CD8-positive, alpha-beta memory T cell (primary cell): Measurements from ENCODE around the gene HSPA1A. TPM values are rescaled to one million over a fixed set of nuclear protein-coding genes. Genes with fewer than 3 reads are reported as not detected.
"Not testable (repeated sequence)": the region's sequence is repeated elsewhere in the genome, so short reads cannot be mapped to it uniquely, and the experiment has no call there.

Source experiments
- CTCF ChIA-PET: fragments of 350-600 bp; sonication (Branson Sonifier 250); formaldehyde crosslinking; loops from one replicate; lab custom pipeline; 2021; ENCODE audit warnings: antibody characterized with exemption; lab: Charles Lee
- POLR2A ChIA-PET: fragments of 350-600 bp; sonication (Branson Sonifier 250); formaldehyde crosslinking; loops from one replicate; lab custom pipeline; 2021; ENCODE audit warnings: antibody characterized with exemption; lab: Charles Lee
- DNase-seq, 5 donors: peaks; one replicate each; pipeline versions ENCODE4 v3.0.0 to v3.0.0-alpha.2; 2020 to 2022; ENCODE audit warnings: mixed read lengths in 1 of 5
- H3K27ac ChIP-seq: one replicate; pipeline ENCODE4 v1.7.0; 2013; ENCODE audit warnings: low read depth, mild to moderate bottlenecking, low read length, moderate library complexity
- H3K27me3 ChIP-seq: 2 replicates; pipeline ENCODE4 v1.7.0; 2013; ENCODE audit warnings: low read length, mild to moderate bottlenecking; ENCODE audit not compliant: insufficient read depth, poor library complexity, severe bottlenecking
- H3K36me3 ChIP-seq: 2 replicates; pipeline ENCODE4 v1.7.0; 2013; ENCODE audit warnings: mild to moderate bottlenecking, low read length, moderate library complexity; ENCODE audit not compliant: insufficient read depth
- H3K4me1 ChIP-seq: 2 replicates; pipeline ENCODE4 v1.7.0; 2013; ENCODE audit warnings: mild to moderate bottlenecking, low read length, moderate library complexity; ENCODE audit not compliant: insufficient read depth
- H3K4me3 ChIP-seq: 2 replicates; pipeline ENCODE4 v1.7.0; 2013; ENCODE audit warnings: mild to moderate bottlenecking, low read length
- H3K9me3 ChIP-seq: 2 replicates; pipeline ENCODE4 v1.7.0; 2013; ENCODE audit warnings: mild to moderate bottlenecking, low read length
- H3K27ac Mint-ChIP-seq, 8 donors: one replicate each; pipeline ENCODE4 v1.8.0; 2020 to 2021; ENCODE audit warnings: mixed read lengths in 8 of 8, mild to moderate bottlenecking in 6 of 8, inconsistent platforms in 3 of 8, moderate library complexity in 3 of 8
- H3K27me3 Mint-ChIP-seq, 2 donors: one replicate each; pipeline ENCODE4 v1.8.0; 2020 to 2021; ENCODE audit warnings: mixed read lengths in 2 of 2, mild to moderate bottlenecking in 1 of 2, moderate library complexity in 1 of 2
- H3K36me3 Mint-ChIP-seq, 3 donors: one replicate each; pipeline ENCODE4 v1.8.0; 2020 to 2021; ENCODE audit warnings: mixed read lengths in 3 of 3, inconsistent platforms in 1 of 3, mild to moderate bottlenecking in 1 of 3
- H3K4me1 Mint-ChIP-seq, 3 donors: one replicate each; pipeline ENCODE4 v1.8.0; 2020 to 2021; ENCODE audit warnings: mixed read lengths in 3 of 3, inconsistent platforms in 1 of 3, mild to moderate bottlenecking in 1 of 3
- H3K4me3 Mint-ChIP-seq, 7 donors: one replicate each; pipeline ENCODE4 v1.8.0; 2020 to 2021; ENCODE audit warnings: mixed read lengths in 7 of 7, mild to moderate bottlenecking in 6 of 7, moderate library complexity in 4 of 7, inconsistent platforms in 2 of 7
- H3K9me3 Mint-ChIP-seq, 5 donors: one replicate each; pipeline ENCODE4 v1.8.0; 2020 to 2022; ENCODE audit warnings: mixed read lengths in 5 of 5, mild to moderate bottlenecking in 3 of 5, moderate library complexity in 2 of 5, inconsistent platforms in 1 of 5
- polyA plus RNA-seq: library from polyadenylated mRNA; unstranded; fragments of 300-500 nt; fragmentation: Illumina TruSeq; gene quantifications from one replicate; pipeline ENCODE4 v1.2.3, GENCODE V29; 2021
- total RNA-seq, 2 experiments: library from RNA; stranded (reverse); gene quantifications; one replicate each; pipeline ENCODE4 v1.2.3, GENCODE V29; 2021

Gene HSPA1A
- total and polyA plus RNA-seq, 3 experiments from 2014 or later = 34.1 to 70.1 (median 64.8) TPM

DNA sequence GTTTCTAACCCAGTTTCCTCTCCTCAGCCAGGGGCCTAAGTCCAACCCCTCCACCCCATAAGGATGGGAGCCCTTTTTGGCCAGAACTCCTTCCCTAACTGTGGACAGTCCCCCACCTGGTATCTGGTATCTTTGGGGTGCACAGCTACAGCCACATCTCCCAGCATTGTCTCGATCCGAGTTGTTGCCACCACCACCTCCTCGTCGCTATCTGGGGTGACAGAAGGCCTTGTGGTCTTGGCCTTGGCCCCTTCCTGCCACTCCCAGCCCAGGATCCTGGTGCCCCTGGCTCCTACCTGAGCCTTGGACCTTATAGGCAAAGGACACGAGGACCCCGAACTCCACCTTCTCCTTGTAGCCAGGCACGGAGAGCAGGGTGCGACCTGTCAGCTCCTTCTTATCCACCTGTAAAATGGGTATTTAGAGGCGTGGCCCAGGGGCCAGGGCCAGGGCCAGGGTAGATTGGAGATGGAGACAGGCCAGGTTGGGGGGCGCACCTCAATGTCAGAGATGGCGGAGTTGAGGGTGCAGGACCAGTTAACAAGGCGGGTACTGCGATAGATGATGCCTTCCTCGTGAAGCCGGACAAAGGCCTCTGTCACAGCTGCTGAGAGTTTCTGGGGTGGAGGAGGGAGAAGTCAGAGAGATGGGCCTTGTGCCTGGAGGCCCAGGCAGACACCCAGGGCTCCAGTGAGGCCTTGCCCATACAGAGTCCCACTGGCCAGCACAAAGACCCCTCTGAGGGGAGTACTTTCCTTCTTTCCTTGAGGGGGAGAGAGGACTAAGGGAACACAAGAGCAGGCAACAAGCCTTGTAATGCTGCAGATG lies 31.0 kb upstream of the HSPA1A start:
- H3K27me3 ChIP-seq = no peaks in the 10 kb centered on the region
- H3K4me3 Mint-ChIP-seq = no peak overlapping the region
- H3K27ac Mint-ChIP-seq = peak overlapping the region in 3 of 8 donors; percentile 37 to 90 (median 38)
- peaks cover 27% of the 10 kb centered on the region for H3K36me3 ChIP-seq
- ChIA-PET CTCF (interaction anchor here (0.9 to 1.5 kb wide), 4 partner anchors 11 to 54 kb away, joined by 3 to 5 read pairs (median 3); partner anchors contain the start of gene LSM2), POLR2A (no interaction called here)
- H3K4me1 ChIP-seq = no peaks in the 10 kb centered on the region
- H3K4me1 Mint-ChIP-seq = no peaks in the 10 kb centered on the region
- H3K9me3 ChIP-seq = no peaks in the 10 kb centered on the region
- no peak overlapping the region for H3K27ac ChIP-seq
- no peaks in the 10 kb centered on the region for H3K9me3 Mint-ChIP-seq
- no peak for DNase-seq
- no peaks in the 10 kb centered on the region for H3K27me3 Mint-ChIP-seq
- H3K4me3 ChIP-seq = no peak overlapping the region
- peaks cover 4 to 58% (median 5%) of the 10 kb centered on the region in 3 donors for H3K36me3 Mint-ChIP-seq

DNA sequence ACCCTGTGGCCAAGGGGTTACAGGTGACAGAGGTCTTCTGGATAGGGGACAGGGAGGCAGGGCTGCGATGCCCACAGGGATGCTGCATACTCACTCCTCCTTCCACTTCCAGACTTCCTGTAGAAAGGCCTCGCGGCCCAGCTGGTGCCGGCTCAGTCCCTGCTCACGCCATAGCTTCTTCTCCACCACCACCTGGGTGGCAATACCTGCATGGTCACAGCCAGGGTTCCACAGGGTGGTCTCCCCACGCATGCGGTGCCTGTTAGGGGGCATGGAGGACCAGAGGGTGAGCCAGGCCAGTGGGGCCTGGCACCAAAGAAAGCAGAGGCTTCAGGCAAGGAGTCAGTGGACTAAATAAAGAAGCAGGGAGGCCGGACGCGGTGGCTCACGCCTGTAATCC lies 29.9 kb upstream of the HSPA1A start:
- Histone ChIP-seq H3K4me3 (no peak overlapping the region), H3K27ac (no peak overlapping the region), H3K4me1 (no peaks in the 10 kb centered on the region), H3K27me3 (no peaks in the 10 kb centered on the region), H3K9me3 (no peaks in the 10 kb centered on the region), H3K36me3 (peaks cover 27% of the 10 kb centered on the region)
- Mint-ChIP-seq H3K27me3 (no peaks in the 10 kb centered on the region), H3K36me3 (peaks cover 5 to 52% (median 5%) of the 10 kb centered on the region in 3 donors), H3K4me3 (no peak overlapping the region), H3K9me3 (no peaks in the 10 kb centered on the region), H3K4me1 (peaks cover 0 to 2% (median under 1%) of the 10 kb centered on the region in 3 donors), H3K27ac (no peak overlapping the region)
- POLR2A ChIA-PET = no interaction called here
- CTCF ChIA-PET = interaction anchor here (0.9 to 1.2 kb wide), 3 partner anchors 10 to 21 kb away, joined by 3 to 5 read pairs (median 3); partner anchors contain the start of gene LSM2
- no peak for DNase-seq

DNA sequence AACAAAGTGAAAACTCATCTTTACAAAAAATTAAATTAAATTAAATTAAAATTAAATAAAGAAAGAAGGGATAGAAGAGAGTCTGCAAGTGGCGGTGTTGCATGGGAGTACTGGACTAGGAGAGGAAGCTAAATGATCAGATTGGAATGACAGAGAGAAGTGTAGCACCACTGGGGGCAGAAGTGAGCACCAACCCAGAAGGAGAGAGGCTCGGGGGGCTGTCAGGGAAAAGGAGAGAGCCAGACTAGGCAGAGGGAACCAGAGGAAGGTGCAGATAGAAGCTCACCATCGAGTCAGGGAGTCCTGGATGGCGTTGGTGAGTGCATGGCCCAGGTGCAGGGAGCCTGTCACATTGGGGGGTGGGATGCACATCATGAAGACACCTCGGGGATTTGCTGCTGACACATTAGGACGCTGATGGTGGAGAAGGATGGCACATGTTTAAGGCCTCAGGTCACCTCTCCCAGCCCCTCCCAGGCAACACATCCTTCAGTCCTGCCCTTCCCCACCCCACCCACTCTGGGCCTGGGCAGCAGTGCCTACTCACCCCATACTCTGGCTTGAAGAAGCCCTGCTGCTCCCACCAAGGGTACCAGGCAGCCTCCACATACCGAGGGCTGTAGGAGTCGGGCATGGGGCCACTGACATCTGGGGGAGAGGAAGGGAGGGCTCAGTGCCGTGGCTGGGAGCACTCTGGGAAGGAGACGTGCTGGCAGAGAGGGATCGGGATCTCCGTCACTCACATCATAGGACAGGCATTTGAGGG lies 23.8 kb upstream of the HSPA1A start:
- POLR2A ChIA-PET = interaction anchor here (0.6 kb wide), 2 partner anchors 58 to 67 kb away, joined by 3 to 4 read pairs; no protein-coding TSS in a partner anchor
- Histone ChIP-seq H3K4me3 (no peak overlapping the region), H3K4me1 (peaks cover 27% of the 10 kb centered on the region), H3K27ac (no peak overlapping the region), H3K27me3 (no peaks in the 10 kb centered on the region), H3K36me3 (peaks cover 4% of the 10 kb centered on the region), H3K9me3 (no peaks in the 10 kb centered on the region)
- peak overlapping the region in 1 of 7 donors; percentile 65 for H3K4me3 Mint-ChIP-seq
- peak in 1 of 5 donors; percentile 28 for DNase-seq
- H3K4me1 Mint-ChIP-seq = peaks cover 25 to 39% (median 28%) of the 10 kb centered on the region in 3 donors
- CTCF ChIA-PET = interaction anchor here (0.6 to 2.5 kb wide), 9 partner anchors 9 to 61 kb away, joined by 3 to 7 read pairs (median 4); partner anchors contain the start of genes HSPA1B, LSM2 and VWA7
- H3K9me3 Mint-ChIP-seq = no peaks in the 10 kb centered on the region
- peaks cover 3 to 38% (median 5%) of the 10 kb centered on the region in 3 donors for H3K36me3 Mint-ChIP-seq
- H3K27me3 Mint-ChIP-seq = no peaks in the 10 kb centered on the region
- peak overlapping the region in 7 of 8 donors; percentile 49 to 78 (median 64) for H3K27ac Mint-ChIP-seq

DNA sequence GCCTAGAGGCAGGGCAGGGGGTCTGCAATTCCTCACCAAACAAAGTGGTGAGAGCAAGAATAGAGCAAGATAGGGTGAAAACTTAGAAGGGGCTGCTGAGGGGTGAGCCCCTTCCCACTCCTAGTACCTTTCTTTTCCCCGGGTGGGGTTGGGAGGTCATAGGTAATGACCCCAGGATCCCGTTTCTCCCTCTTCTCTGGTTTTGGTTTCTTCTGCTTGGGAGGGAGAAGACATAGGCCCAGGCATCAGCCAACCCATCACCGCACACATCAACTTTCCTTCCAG lies 23.3 kb upstream of the HSPA1A start:
- no peak overlapping the region for H3K4me3 ChIP-seq
- H3K27ac ChIP-seq = no peak overlapping the region
- H3K4me1 ChIP-seq = peaks cover 32% of the 10 kb centered on the region
- Mint-ChIP-seq H3K4me3 (peak overlapping the region in 1 of 7 donors; percentile 60), H3K27ac (peak overlapping the region in 1 of 8 donors; percentile 63), H3K4me1 (peaks cover 28 to 44% (median 31%) of the 10 kb centered on the region in 3 donors), H3K9me3 (no peaks in the 10 kb centered on the region), H3K27me3 (no peaks in the 10 kb centered on the region), H3K36me3 (peaks cover 3 to 37% (median 5%) of the 10 kb centered on the region in 3 donors)
- no peak for DNase-seq
- CTCF ChIA-PET = interaction anchor here (1.2 to 2.1 kb wide), 4 partner anchors 13 to 54 kb away, joined by 3 to 5 read pairs (median 4); partner anchors contain the start of genes LSM2 and VWA7
- H3K9me3 ChIP-seq = no peaks in the 10 kb centered on the region
- H3K27me3 ChIP-seq = no peaks in the 10 kb centered on the region
- peaks cover 4% of the 10 kb centered on the region for H3K36me3 ChIP-seq
- POLR2A ChIA-PET = interaction anchor here (0.6 kb wide), 1 partner anchor 68 kb away, joined by 4 read pairs; no protein-coding TSS in a partner anchor

DNA sequence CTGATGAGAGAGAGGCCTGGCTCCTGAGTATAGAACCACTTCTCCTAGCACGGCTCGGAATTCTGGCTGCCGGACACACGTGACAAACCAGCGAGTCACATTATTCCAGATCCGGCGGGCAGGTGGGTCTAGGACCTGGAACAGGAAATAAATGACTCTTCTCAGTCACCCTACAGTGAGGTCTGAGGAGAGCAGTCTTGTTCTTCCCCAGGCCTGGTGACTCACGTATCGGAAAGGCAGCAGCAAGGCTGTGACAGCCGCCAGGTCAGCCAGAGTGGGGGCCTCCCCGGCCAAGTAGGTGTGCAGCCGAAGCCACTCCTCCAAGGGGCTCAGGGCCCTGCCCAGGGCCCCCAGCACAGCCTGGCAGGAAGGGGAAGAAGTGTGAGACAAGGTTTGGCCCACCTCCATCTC lies 22.6 kb upstream of the HSPA1A start:
- Histone ChIP-seq H3K36me3 (peaks cover 4% of the 10 kb centered on the region), H3K27ac (no peak overlapping the region), H3K9me3 (no peaks in the 10 kb centered on the region), H3K4me3 (no peak overlapping the region), H3K27me3 (no peaks in the 10 kb centered on the region), H3K4me1 (peaks cover 39% of the 10 kb centered on the region)
- peaks cover 3 to 37% (median 5%) of the 10 kb centered on the region in 3 donors for H3K36me3 Mint-ChIP-seq
- peak overlapping the region in 4 of 8 donors; percentile 11 to 69 (median 46) for H3K27ac Mint-ChIP-seq
- ChIA-PET CTCF (no interaction called here), POLR2A (no interaction called here)
- peak overlapping the region in 1 of 7 donors; percentile 31 for H3K4me3 Mint-ChIP-seq
- no peaks in the 10 kb centered on the region for H3K9me3 Mint-ChIP-seq
- DNase-seq = no peak
- no peaks in the 10 kb centered on the region for H3K27me3 Mint-ChIP-seq
- peaks cover 36 to 51% (median 39%) of the 10 kb centered on the region in 3 donors for H3K4me1 Mint-ChIP-seq

DNA sequence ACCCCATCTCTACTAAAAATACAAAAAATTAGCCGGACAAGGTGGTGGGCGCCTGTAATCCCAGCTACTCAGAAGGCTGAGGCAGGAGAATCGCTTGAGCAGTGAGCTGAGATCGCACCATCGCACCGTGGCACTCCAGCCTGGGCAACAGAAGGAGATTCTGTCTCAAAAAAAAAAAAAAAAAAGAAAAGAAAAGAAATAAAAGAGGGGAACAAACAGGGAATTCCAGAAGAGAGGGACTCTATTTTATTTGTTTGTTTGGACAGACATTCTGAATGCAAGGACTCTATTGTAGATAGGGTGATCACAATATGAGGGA lies 21.5 kb upstream of the HSPA1A start:
- H3K36me3 ChIP-seq, H3K27me3 Mint-ChIP-seq, H3K27me3 ChIP-seq, H3K9me3 ChIP-seq, POLR2A ChIA-PET, H3K9me3 Mint-ChIP-seq, DNase-seq: not testable (repeated sequence)
- CTCF ChIA-PET = interaction anchor here (1.5 kb wide), 1 partner anchor 24 kb away, joined by 4 read pairs; no protein-coding TSS in a partner anchor
- H3K27ac Mint-ChIP-seq = peak overlapping the region; percentile 65 to 96 (median 88)
- Histone ChIP-seq H3K4me1 (peaks cover 46% of the 10 kb centered on the region), H3K27ac (peak overlapping the region; percentile 87), H3K4me3 (peak overlapping the region; percentile 82)
- peaks cover 3 to 35% (median 5%) of the 10 kb centered on the region in 3 donors for H3K36me3 Mint-ChIP-seq
- H3K4me3 Mint-ChIP-seq = peak overlapping the region; percentile 72 to 97 (median 94)
- H3K4me1 Mint-ChIP-seq = peaks cover 38 to 60% (median 40%) of the 10 kb centered on the region in 3 donors

DNA sequence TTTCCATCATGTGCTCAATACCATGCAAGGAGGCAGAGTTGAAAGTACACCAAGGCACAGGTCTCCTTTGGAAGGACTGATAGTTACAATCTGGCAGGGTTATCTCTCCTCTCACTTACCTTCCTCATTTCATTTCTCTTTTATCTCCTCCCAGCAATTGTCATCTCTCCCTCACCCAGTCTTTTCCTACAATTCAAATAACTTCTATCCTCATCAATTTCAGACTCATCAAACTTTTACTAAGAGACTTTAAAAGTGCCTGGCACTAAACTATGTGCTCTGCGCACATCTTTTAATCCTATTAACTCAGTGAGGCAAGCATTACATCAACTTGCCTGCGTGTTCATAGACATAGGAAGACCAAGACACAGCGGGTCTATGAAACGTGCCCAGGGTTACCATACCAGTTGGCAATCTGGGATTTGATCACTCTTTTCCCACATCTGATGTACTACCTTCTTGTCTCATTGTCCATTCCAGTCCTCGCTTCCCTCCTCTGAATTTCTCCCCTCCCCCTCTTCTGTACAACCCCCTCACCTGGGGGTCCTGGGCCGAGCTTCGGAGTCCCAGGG lies 21.0 kb upstream of the HSPA1A start:
- H3K27me3 Mint-ChIP-seq = no peaks in the 10 kb centered on the region

More for the DNA sequence above, 21.0 kb upstream of the HSPA1A start:
- ChIA-PET CTCF (interaction anchor here (0.9 to 3.5 kb wide), 5 partner anchors 9 to 55 kb away, joined by 3 to 21 read pairs (median 13); partner anchors contain the start of genes LSM2 and MSH5), POLR2A (interaction anchor here (0.7 to 1.8 kb wide), 2 partner anchors 12 to 64 kb away, joined by 4 to 18 read pairs; partner anchors contain the start of gene LSM2)
- peaks cover 3 to 31% (median 5%) of the 10 kb centered on the region in 3 donors for H3K36me3 Mint-ChIP-seq
- peak overlapping the region; percentile 82 for H3K4me3 ChIP-seq
- H3K9me3 Mint-ChIP-seq = no peaks in the 10 kb centered on the region
- H3K4me1 ChIP-seq = peaks cover 46% of the 10 kb centered on the region
- H3K36me3 ChIP-seq = peaks cover 4% of the 10 kb centered on the region
- peak overlapping the region; percentile 62 to 97 (median 94) for H3K4me3 Mint-ChIP-seq
- DNase-seq = no peak
- H3K27ac ChIP-seq = peak overlapping the region; percentile 87
- H3K4me1 Mint-ChIP-seq = peaks cover 38 to 62% (median 40%) of the 10 kb centered on the region in 3 donors
- H3K27me3 ChIP-seq = no peaks in the 10 kb centered on the region
- H3K9me3 ChIP-seq = no peaks in the 10 kb centered on the region
- H3K27ac Mint-ChIP-seq = peak overlapping the region; percentile 65 to 96 (median 88)
